Raji (cell line): ENCODE measurements around the gene ST3GAL4.

Experiments used
- POLR2A ChIP-seq: IDR thresholded peaks from 2 replicates; pipeline ENCODE4 v1.6.1; 2011; ENCODE audit warnings: low read depth, low read length, control low read depth; ENCODE audit not compliant: insufficient read depth

ST3GAL4 gene, protein sequence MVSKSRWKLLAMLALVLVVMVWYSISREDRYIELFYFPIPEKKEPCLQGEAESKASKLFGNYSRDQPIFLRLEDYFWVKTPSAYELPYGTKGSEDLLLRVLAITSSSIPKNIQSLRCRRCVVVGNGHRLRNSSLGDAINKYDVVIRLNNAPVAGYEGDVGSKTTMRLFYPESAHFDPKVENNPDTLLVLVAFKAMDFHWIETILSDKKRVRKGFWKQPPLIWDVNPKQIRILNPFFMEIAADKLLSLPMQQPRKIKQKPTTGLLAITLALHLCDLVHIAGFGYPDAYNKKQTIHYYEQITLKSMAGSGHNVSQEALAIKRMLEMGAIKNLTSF

DNA sequence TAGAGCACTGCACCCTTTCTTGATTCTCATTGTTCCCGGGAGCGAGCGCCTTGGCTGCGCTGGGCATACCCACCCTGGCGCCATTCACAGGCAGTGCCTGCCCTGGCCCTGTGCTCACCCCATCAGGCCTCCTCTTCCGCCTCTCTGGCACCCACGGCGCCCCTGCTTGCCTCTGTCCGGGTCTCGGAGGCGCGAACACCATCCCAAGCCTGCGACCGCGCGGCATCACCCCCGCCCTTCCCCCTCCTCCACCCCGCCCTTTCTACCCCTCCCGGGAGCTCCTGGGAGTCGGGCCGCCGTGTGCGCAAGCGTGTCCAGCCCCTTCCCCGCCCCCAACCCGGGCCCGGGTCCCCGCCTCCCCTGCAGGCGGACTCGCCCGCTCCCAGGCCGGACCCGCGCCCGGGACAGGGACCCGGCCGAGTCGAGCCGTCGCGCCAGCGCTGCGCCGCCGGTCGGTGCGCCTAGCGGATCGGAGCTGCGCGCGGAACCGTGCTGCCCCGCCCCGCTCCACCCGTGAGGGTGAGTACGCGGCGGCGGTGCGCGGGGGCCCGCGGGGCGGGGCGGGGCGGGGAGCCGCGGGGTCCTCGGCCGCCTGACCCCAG lies at the start of gene ST3GAL4:
Gene ST3GAL4 (plus strand): TSS at position 363 of the 602 bp plus-strand sequence. CDS start 50,470 bp downstream, outside the sequence.
- TF ChIP-seq POLR2A, result peak; percentile 84

DNA sequence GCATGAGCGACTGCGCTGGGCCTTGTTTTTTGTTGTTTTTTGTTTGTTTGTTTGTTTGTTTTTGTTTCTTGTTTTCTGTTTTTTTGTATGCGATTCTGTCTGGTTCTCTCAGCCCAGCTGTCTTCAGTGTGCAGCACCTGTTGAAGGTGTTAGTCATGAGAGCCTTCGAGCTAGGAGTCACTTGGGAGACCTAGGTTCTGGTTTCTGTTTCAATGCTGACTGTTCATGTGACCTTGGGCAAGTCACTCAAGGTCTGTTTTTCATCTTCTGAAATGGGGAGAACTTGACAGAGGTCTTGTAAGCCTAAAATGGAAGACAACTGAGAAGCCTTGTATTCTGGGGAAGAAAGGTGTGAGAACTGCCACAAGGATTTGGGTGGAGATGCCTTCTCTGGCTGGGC lies 49.8 kb upstream of the ST3GAL4 start:
- no peak for TF ChIP-seq POLR2A

DNA sequence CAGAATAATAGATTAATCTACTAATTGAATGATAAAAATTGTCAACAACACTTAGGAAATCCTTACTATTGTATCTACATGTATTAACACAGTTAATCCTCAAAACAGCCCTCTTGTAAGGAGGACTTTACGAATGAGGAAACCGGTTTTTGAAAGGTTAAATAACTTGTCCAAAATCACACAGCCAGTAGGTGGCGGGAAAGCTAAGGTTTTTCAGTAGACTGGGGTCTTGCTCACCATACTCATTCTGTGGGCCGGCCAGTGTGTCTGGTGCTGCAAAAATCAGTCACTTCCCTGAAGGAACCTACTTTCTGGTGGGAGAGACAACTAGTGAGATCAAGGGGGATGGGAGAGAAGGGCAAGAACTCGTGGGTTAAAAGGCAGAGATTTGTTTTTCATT lies 47.8 kb upstream of the ST3GAL4 start:
- TF ChIP-seq POLR2A, result no peak

DNA sequence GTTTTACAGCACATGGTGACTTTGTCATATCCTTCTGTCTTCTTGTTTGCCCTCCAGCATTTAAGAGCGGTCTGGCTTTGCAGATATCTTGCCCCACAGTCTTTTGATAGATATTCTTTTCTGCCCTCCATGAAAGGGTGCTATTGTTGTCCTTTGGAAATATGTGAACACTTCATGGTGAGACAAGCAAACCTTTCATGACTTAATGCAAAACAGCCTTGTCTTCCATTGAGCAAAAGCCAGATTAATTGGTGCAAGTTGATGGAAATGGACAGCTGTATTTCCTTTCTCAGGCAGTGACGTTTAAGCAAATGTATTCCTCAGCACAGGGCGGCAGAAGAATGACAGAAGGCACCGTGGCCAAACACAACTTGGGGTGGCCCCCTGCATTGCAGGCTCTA lies 47.2 kb upstream of the ST3GAL4 start:
- no peak for TF ChIP-seq POLR2A

DNA sequence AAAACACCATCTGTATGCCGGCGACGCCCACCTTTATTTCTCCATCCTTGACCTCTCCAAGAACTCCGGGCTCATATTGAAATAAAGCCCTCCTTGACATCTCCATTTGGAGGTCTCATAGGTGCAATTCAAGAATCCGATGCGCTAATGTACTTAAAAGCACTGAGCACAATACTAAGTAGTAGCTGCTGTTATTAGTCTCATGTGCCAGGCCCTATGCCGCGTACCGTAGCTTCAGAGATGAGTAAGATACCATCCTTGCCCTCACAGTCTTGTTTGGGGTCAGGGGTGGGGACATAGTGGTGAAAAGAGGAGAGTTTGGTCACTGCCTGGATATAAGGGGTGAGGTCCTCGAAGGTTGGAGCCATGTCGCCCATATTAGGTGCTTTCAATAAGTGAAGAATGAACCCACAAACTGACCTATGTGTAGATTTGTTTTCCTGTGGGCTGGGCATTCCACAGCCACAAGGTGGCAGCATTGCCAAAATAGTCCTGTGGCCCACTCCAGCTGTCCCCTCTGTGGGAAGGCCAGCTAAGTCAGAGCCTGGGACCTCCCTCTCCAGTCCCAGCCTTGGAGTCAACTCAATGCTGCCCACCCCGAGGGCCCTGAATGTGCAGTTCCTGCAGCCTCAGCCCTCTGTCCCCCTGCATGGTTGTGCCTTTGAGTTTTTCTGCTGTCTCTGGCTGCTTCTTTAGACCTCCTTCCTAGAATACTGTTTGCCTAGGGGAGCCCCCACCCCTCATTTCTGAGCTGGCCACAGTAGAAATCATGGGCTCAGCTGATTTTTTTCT lies 45.1 kb upstream of the ST3GAL4 start:
- no peak for TF ChIP-seq POLR2A

DNA sequence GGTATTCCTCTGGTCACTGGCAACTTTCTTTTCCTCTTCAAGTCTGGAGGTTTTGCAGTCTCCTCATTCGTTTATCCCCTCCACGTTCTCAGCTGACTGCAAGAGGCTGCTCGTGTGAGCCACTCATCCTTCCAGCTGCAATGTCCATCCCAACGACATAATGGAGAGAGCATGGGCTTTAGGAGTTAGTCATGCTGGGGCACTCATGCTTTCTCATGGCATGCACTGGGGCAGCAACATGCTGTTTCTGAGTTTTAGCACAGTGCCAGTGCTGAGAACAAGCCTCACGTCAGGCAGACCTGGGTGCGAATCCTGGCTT lies 44.5 kb upstream of the ST3GAL4 start:
- TF ChIP-seq POLR2A, result no peak

DNA sequence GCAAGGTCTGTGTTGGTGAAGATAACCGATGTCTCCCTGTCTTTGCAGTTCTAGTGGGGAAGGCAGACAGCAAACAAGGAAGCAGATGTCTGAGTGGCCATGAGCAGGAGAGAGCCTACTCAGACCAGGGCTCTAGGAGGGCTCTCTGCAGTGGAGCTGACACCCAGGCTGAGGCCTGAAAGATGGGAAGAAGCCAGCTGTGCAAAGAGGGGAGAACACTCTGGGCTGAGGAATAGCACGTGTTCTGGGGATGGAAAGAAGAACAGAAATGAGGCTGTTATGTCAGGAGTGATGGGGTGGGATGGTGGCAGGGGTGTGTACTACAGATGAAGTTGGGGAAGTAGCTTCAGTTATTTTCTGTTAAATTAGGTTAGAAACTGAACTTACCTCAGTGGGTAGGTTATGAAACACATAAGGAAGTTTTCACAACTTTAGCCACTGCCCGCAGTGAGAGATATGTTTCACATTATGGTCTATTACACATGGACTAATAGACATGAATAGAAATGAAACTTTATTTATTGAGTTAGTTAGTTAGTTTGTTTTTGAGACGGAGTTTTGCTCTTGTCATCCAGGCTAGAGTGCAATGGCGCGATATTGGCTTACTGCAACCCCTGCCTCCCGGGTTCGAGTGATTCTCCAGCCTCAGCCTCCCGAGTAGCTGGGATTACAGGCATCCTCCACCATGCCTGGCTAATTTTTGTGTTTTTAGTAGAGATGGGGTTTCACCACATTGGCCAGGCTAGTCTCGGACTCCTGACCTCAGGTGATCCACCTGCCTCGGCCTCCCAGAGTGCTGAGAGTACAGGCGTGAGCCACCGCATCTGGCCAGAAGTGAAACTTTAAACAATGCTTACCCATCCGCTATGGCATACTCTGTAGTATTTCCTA lies 43.8 kb upstream of the ST3GAL4 start:
- no peak for TF ChIP-seq POLR2A

DNA sequence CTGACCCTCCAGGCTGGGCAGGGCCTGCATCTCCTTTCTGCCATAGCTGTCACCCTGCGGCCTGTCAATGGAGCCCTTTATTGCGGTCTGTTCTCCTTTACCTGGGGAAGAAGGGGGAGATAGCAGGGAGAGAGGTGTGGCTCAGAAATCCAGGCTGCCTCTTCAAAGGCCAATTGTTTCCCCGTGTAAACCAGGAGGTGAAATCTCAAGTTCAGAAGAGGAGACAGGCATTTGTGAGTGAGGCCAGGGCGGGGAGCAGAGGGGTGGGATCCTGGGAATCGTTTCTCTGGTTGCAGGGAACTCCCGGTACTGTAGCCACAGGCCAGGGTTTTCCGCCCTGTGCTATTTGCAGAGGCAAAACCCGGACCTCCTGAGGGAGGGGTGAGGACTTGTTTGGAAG lies 42.5 kb upstream of the ST3GAL4 start:
- no peak for TF ChIP-seq POLR2A

DNA sequence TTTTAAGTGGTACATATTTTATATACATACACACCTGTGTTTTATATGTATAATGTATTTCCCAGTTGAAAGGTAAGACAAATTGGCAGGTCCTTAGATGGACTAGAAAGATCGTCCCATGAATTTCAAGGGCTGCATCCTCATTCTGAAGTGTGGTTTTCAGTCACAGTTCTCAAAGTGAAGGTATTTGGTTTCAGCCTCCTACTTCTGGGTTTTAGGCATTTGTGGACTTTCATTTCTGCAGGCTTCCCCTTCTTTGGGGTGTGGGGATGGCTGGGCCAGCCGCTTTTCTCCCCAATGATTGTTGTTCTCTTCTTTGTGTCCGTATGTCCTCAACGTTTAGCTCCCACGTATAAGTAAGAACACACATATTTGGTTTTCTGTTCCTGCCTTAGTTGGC lies 41.7 kb upstream of the ST3GAL4 start:
- TF ChIP-seq POLR2A, result no peak

DNA sequence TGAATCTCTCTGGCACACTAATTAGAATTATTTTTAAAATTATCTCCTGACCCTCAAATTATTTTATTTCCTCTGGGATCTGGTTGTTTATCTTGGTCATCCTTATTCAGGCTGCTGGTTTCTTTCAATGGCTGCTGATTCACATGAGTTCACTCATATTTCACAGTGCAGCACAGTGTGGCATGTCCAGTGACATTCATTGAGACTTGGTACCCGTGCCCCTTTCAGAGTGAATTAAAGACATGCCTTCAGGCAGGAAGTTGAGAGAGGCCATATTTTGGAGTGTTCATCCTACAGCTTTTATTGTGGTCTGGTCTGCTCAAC lies 38.1 kb upstream of the ST3GAL4 start:
- TF ChIP-seq POLR2A, result no peak

DNA sequence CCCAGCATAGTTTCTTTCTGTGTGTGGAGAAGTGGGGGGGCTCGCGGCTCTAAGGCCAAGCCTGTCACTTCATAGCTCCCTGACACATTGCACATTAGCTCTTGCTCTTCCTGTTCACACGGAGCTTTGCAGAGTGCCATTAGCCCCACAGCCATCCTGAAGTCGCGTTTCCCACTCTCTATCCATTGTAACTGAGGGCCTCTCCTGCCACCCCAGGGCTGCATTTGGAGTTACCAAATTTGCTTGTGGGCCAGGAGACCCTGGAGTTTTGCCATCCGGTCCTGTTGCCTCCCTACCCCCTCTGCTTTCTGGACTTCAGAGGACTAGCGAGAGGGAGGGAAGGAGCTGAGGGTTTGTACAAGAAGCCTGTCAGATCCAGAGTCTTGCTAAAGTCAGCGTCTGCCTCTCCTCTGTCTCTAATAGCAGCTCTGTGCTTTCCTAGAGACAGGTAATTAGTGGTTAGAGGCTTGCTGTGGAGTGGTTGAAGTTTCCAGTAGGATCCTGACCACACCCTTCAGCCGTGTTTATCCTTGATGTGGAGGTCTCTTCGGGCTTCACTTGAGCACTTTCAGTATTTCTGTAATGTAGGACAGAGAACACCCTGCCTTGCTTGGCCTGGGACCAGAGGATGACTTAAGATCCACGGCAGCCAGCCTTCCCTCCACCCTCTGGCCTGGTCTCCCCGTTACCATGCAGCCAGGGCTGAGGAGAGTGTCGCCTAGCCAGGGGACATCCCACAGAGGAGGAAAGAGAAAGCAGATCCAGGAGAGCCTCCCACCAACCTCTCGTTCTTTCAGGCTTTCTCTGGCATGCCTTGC lies 37.5 kb upstream of the ST3GAL4 start:
- no peak for TF ChIP-seq POLR2A

DNA sequence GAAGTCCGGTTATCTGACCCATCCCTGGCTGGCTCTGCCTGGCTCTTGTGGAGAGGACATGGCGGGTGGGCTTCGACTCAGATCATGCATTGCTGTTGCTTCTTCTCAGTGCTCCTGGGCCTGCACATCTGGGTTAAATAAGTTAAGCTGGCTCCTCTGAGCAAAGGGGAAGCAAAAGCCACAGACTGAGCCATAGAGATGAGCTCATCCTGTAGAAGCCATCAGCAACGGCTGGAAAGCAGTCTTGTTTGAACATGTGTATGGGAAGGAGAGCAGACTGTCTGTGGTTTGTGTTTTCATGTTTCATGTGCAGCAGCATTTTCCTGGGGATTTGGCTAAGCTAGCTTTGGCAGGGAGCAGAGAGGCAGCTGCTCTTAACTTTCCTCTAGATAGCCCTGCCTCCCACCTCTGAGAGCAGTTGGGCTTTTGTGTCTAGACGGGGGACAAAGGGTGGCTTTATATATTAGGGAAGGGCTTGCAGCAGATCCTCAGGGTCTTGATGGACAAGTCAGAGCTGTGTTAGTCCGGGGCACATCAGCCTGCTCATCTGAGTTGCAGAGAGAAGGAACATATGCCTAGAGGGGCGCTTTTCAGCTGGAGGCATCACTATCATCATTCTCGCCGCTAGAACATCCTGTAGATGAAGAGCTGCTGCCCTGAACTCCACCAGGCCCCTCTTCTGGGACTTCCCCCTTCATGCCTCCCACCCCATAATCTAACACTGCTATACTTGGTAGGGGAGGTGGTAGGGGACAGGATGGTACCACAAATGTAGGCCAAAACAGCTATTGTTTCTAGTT lies 36.7 kb upstream of the ST3GAL4 start:
- no peak for TF ChIP-seq POLR2A

DNA sequence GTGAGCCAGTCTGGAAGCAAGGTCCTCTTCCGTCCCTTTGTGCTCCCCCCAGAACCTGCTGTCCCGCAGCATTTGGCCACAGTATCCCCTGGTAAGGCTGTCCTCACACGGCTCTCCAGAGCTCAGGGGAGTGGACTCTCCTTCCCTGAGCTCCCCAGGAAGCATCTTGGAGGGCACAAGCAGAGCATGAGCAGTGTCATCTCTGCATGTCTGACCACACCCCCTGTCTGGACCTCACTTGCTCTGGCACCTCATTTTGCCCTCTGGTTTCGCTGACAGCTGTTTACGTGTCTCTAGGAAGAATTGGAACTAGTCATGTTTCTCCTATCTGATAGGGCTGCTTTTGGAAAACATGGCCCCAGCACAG lies 36.1 kb upstream of the ST3GAL4 start:
- no peak for TF ChIP-seq POLR2A

DNA sequence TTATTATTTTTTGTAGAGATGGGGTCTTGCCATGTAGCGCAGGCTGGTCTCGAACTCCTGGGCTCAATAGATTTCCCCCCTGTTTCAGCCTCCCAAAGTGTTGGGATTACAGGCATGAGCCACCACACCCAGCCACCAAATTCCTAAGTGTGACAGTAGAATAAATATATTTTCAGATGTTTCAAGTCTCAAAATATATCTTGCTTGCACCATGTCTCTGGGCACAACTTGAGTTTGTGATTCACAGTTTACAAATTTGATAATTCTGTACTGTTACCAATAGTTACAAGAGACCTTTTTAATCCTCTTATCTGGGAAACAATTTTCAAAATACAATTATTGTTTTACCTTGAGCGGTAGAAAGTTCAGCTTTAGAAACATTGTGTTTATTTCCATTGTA lies 32.5 kb upstream of the ST3GAL4 start:
- no peak for TF ChIP-seq POLR2A
